ENCODE measurements around the gene MSH2.

DNA sequence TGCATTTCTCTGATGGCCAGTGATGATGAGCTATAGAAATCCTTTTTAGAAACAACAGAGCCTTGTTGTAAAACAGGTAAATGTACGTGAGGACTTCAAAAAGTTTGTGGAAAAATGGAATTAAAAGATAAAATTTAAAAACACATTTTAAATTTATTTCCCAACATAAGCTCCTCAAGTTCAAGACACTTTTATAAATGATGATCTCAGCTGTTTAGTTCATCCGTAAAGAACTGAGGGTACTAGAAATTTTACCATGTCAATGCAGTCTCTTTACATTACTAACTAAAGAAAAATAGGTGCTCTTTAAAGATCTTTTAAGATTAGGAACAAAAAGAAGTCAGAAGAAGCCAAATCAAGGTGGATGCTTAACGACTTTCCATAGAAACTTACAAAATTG is 52.5 kb downstream of the MSH2 start:
- TF ChIP-seq POLR2A (IDR thresholded peaks at IDR 0.05; ENCODE audit: low read length) (no peak), GATA1 (IDR thresholded peaks at IDR 0.05; ENCODE audit: low read depth, low read length) (no peak)

All from erythroblast (primary cell).